Measurements from ENCODE around the gene MCTP1. TPM values are rescaled to one million over a fixed set of nuclear protein-coding genes. Genes with fewer than 3 reads are reported as not detected.

The MCTP1 gene
- total RNA-seq, 1 donor from 2014 or later: 7.8 TPM

- TF ChIP-seq, protein P1, sequence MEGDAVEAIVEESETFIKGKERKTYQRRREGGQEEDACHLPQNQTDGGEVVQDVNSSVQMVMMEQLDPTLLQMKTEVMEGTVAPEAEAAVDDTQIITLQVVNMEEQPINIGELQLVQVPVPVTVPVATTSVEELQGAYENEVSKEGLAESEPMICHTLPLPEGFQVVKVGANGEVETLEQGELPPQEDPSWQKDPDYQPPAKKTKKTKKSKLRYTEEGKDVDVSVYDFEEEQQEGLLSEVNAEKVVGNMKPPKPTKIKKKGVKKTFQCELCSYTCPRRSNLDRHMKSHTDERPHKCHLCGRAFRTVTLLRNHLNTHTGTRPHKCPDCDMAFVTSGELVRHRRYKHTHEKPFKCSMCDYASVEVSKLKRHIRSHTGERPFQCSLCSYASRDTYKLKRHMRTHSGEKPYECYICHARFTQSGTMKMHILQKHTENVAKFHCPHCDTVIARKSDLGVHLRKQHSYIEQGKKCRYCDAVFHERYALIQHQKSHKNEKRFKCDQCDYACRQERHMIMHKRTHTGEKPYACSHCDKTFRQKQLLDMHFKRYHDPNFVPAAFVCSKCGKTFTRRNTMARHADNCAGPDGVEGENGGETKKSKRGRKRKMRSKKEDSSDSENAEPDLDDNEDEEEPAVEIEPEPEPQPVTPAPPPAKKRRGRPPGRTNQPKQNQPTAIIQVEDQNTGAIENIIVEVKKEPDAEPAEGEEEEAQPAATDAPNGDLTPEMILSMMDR (IDR thresholded peaks at IDR 0.05; ENCODE audit: borderline replicate concordance): no peak
- Histone ChIP-seq H3K36me3 (no peaks in the 10 kb centered on the region), H3K4me3 (no peak overlapping the region), H3K9me3 (replicated peaks) (peaks cover 13% of the 10 kb centered on the region), H3K27ac (replicated peaks) (no peak overlapping the region), H3K27me3 (ENCODE audit: low read depth) (no peaks in the 10 kb centered on the region), H3K4me1 (no peaks in the 10 kb centered on the region)
- intact Hi-C loops (cut with micrococcal nuclease): no loop called here
- DNase-seq: no peak
These were observed 466.0 kb downstream of the MCTP1 start for GRCh38 chr5:94818904-94819303.

GRCh38 chr5:94815313-94816039 is 469.4 kb downstream of the MCTP1 start:
- no peaks in the 10 kb centered on the region for H3K27me3 ChIP-seq (ENCODE audit: low read depth)
- DNase-seq: no peak
- H3K4me1 ChIP-seq: no peaks in the 10 kb centered on the region
- H3K27ac ChIP-seq (replicated peaks): no peak overlapping the region
- TF ChIP-seq, protein P1 (IDR thresholded peaks at IDR 0.05; ENCODE audit: borderline replicate concordance): no peak
- H3K4me3 ChIP-seq: no peak overlapping the region
- H3K36me3 ChIP-seq: no peaks in the 10 kb centered on the region
- peaks cover 3% of the 10 kb centered on the region for H3K9me3 ChIP-seq (replicated peaks)
- intact Hi-C loops (cut with micrococcal nuclease): no loop called here

- H3K4me1 ChIP-seq: no peaks in the 10 kb centered on the region
- H3K36me3 ChIP-seq: no peaks in the 10 kb centered on the region
- TF ChIP-seq, protein P1 (IDR thresholded peaks at IDR 0.05; ENCODE audit: borderline replicate concordance): no peak
- DNase-seq: no peak
- intact Hi-C loops (cut with micrococcal nuclease): no loop called here
- no peaks in the 10 kb centered on the region for H3K27me3 ChIP-seq (ENCODE audit: low read depth)
- H3K27ac ChIP-seq (replicated peaks): no peak overlapping the region
- H3K9me3 ChIP-seq (replicated peaks): peaks cover 3% of the 10 kb centered on the region
- H3K4me3 ChIP-seq: no peak overlapping the region
These were observed 472.7 kb downstream of the MCTP1 start for GRCh38 chr5:94812232-94812631.

DNA sequence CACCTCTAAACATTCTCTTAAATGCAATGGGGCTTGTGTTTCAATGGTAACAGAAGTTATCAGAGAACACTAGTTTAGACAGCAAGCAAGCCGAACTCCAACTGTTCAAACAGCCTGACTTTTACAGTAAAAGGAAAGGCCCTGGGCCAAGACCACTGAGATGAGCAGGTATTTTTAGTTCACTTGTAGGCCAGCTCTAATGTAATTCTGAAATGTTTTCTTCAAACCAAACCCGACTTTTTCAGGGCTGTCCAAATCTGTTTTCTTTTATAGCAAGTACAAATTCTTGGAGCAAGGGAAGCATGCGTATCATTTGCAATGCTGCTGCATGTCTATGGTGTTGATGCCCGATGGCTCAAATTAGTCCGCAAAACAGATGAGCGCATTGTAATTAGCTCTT is 473.6 kb downstream of the MCTP1 start:
- Histone ChIP-seq H3K27ac (replicated peaks) (no peak overlapping the region), H3K9me3 (replicated peaks) (peaks cover 3% of the 10 kb centered on the region), H3K4me3 (no peak overlapping the region), H3K27me3 (ENCODE audit: low read depth) (no peaks in the 10 kb centered on the region), H3K36me3 (no peaks in the 10 kb centered on the region), H3K4me1 (no peaks in the 10 kb centered on the region)
- DNase-seq: no peak
- intact Hi-C loops (cut with micrococcal nuclease): no loop called here
- TF ChIP-seq, protein P1 (IDR thresholded peaks at IDR 0.05; ENCODE audit: borderline replicate concordance): no peak

DNA sequence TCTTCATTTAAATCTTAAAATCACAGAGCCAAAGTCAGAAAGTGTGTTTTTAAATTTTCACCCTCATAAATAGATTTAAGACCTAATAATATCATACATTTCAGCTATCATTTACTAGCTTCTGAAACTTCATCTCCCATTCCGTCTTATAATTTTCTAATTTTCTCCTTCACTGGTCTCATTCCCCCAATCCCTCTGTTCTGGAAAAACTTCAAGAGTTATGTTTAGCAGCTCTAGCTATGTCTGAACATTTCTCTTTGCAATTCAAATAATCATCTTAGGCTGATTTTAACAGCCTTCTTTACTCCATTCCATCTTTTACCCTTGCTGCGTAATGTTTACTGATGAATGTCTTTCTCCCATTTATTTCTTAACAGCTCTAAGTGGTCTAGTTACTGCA is 474.0 kb downstream of the MCTP1 start:
- no peak overlapping the region for H3K27ac ChIP-seq (replicated peaks)
- no peak overlapping the region for H3K4me3 ChIP-seq
- TF ChIP-seq, protein P1 (IDR thresholded peaks at IDR 0.05; ENCODE audit: borderline replicate concordance): no peak
- H3K4me1 ChIP-seq: no peaks in the 10 kb centered on the region
- no peaks in the 10 kb centered on the region for H3K27me3 ChIP-seq (ENCODE audit: low read depth)
- H3K36me3 ChIP-seq: no peaks in the 10 kb centered on the region
- no peak for DNase-seq
- intact Hi-C loops (cut with micrococcal nuclease): no loop called here
- peaks cover 3% of the 10 kb centered on the region for H3K9me3 ChIP-seq (replicated peaks)

Measured in left ventricle myocardium inferior (tissue), 1 donor.